Cardiac muscle cell (in vitro differentiated cells and primary cell): Measurements from ENCODE around the gene FRG2B. TPM values are rescaled to one million over a fixed set of nuclear protein-coding genes. Genes with fewer than 3 reads are reported as not detected.

Experiments
- DNase-seq, 2 donors: peaks; one replicate each; pipeline versions ENCODE4 v3.0.0 to v3.0.0-alpha.2; 2010 to 2017; ENCODE audit warnings: low read depth in 1 of 2, low spot score in 1 of 2
- H3K27ac ChIP-seq: fragments of 200-600 bp; sonication (generic); 2 replicates; pipeline ENCODE4 v1.5.1; 2016
- H3K27me3 ChIP-seq: fragments of 200-600 bp; sonication (generic); 2 replicates; pipeline ENCODE4 v1.6.0; 2016; ENCODE audit warnings: control low read depth
- H3K36me3 ChIP-seq: fragments of 200-600 bp; sonication (generic); 2 replicates; pipeline ENCODE4 v1.5.1; 2016; ENCODE audit warnings: control low read depth
- H3K4me1 ChIP-seq: fragments of 200-600 bp; sonication (generic); 2 replicates; pipeline ENCODE4 v1.8.1; 2017; ENCODE audit warnings: low read depth, mild to moderate bottlenecking, mixed run types
- H3K4me3 ChIP-seq: fragments of 200-600 bp; sonication (generic); 2 replicates; pipeline ENCODE4 v1.5.1; 2016; ENCODE audit warnings: mild to moderate bottlenecking
- H3K9me3 ChIP-seq: fragments of 200-600 bp; sonication (generic); 2 replicates; pipeline ENCODE4 v1.5.1; 2017; ENCODE audit warnings: low read depth, mild to moderate bottlenecking, control low read depth
- polyA plus RNA-seq: library from polyadenylated mRNA; unstranded; fragments of >200 nt; fragmentation: Nextera tagmentation; extraction: Ambion mirVana; gene quantifications from 2 replicates; pipeline ENCODE4 v1.2.1, GENCODE V29; 2016
- total RNA-seq: library from RNA; depleted of rRNA; stranded (reverse); fragments of >200 nt; gene quantifications from 2 replicates; pipeline ENCODE4 v1.2.3, GENCODE V29; 2016
- TF ChIP-seq, protein P1 (sequence below): IDR thresholded peaks from 2 replicates; pipeline ENCODE4 v1.5.1; 2012; ENCODE audit warnings: low read depth, mild to moderate bottlenecking, low read length

FRG2B gene
- total and polyA plus RNA-seq, 2 experiments from 2014 or later, result not detected

DNA sequence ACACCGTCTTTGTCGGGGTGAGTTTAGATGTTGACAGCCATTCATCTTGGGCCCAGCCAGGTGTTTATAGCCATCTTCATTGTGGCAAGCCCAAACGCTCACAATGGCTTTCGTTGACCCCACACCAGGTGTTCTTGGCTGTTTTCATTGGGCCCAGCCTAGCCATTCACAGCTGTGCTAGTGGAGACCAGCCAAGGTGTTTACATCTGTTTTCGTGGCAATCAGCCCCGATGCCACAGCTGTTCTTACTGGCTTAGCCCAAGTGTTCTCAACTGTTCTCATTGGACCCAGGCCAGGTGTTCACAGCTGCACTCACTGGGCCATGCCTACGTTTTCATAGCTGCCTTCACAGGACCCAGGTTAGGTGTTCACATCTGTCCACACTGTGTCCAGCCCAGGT, 7.7 kb downstream of the FRG2B start:
- H3K4me3 ChIP-seq, result no peak overlapping the region
- TF ChIP-seq, protein P1, sequence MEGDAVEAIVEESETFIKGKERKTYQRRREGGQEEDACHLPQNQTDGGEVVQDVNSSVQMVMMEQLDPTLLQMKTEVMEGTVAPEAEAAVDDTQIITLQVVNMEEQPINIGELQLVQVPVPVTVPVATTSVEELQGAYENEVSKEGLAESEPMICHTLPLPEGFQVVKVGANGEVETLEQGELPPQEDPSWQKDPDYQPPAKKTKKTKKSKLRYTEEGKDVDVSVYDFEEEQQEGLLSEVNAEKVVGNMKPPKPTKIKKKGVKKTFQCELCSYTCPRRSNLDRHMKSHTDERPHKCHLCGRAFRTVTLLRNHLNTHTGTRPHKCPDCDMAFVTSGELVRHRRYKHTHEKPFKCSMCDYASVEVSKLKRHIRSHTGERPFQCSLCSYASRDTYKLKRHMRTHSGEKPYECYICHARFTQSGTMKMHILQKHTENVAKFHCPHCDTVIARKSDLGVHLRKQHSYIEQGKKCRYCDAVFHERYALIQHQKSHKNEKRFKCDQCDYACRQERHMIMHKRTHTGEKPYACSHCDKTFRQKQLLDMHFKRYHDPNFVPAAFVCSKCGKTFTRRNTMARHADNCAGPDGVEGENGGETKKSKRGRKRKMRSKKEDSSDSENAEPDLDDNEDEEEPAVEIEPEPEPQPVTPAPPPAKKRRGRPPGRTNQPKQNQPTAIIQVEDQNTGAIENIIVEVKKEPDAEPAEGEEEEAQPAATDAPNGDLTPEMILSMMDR, result no peak
- no peaks in the 10 kb centered on the region for H3K27me3 ChIP-seq
- H3K36me3 ChIP-seq, result no peaks in the 10 kb centered on the region
- DNase-seq, result no peak
- H3K27ac ChIP-seq, result no peak overlapping the region
- no peaks in the 10 kb centered on the region for H3K4me1 ChIP-seq
- no peaks in the 10 kb centered on the region for H3K9me3 ChIP-seq

DNA sequence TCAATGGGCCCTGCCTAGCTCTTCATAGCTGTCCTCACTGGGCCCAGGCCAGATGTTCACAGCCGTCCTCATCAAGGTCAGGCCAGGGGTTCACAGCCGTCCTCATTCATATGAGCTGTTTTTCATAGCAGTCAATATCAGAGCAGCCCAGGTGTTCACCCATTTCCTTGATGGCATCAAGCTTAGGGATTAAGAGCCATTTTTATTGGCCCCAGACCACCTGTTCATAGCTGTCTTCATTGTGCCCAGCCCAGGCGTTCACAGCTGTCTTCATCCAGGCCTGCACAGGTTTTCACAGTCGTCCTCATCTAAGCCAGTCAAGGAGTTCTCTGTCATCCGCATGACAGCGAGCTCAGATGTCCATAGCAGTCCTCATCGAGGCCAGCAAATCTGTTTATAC, 9.4 kb downstream of the FRG2B start:
- no peaks in the 10 kb centered on the region for H3K36me3 ChIP-seq
- no peak for DNase-seq
- no peaks in the 10 kb centered on the region for H3K4me1 ChIP-seq
- H3K27me3 ChIP-seq, result no peaks in the 10 kb centered on the region
- TF ChIP-seq, protein P1, result no peak
- H3K4me3 ChIP-seq, result no peak overlapping the region
- no peaks in the 10 kb centered on the region for H3K9me3 ChIP-seq
- no peak overlapping the region for H3K27ac ChIP-seq

DNA sequence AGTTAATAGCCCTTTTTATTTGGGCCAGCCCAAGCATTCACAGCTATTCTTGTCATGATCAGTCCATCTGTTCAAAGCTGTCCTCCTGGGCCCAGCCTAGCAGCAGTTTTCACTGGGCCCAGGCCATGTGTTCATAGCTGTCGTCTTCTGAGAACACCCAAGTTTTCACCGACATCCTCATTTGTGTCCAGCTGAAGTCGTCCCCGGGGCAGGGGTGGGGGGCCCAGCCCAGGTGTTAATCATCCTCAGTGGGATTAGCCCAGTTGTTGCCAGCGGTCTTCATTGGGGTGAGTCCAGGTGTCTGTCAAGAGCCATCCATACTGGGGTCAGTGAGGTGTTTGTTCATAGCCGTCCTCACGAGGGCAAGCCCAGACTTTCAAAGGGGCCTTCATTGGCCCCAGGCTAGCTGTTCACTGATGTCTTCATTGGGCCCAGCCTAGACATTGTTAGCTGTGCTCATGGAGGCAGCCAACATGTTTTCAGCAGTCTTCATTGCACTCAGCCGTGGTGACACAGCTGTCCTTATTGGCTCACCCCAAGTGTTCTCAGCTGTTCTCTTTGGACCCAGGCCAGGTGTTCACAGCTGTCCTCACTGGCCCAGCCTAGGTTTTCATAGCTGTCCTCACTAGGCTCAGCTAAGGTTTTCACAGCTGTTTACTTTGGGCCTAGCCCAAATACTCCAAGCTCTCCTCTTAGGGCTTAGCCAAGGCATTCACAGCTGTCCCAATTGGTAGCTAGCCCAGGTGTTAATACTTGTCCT, 10.0 kb downstream of the FRG2B start:
- no peaks in the 10 kb centered on the region for H3K9me3 ChIP-seq
- H3K4me1 ChIP-seq, result no peaks in the 10 kb centered on the region
- H3K36me3 ChIP-seq, result no peaks in the 10 kb centered on the region
- DNase-seq, result no peak
- TF ChIP-seq, protein P1, result no peak
- H3K4me3 ChIP-seq, result no peak overlapping the region
- H3K27ac ChIP-seq, result no peak overlapping the region
- H3K27me3 ChIP-seq, result no peaks in the 10 kb centered on the region

DNA sequence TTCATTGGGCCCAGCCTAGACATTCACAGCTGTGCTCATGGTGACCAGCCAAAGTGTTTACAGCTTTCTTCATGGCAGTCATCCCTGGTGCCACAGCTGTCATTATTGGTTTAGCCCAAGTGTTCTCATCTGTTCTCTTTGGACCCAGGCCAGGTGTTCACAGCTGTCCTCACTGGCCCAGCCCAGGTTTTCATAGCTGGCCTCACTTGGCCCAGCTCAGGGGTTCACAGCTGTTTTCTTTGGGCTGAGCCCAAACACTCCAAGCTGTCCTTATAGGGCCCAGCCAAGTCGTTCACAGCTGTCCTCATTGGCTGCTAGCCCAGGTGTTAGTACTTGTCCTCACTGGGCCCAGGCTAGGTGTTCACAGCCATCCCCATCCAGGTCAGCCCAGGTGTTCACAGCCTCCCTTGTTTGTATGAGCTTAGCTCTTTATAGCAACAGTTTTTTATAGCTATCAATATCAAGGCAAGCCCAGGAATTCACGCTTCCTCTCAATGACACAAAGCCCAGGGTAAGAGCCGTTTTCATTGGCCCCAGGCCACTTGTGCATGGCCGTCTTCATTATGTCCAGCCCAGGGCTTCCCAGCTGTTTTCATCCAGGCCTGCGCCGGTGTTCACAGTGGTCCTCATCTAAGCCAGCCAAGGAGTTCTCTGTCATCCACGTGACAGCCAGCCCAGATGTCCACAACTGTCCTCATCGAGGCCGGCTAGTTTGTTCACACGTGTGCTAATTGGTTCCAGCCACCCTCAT, 11.6 kb downstream of the FRG2B start:
- no peaks in the 10 kb centered on the region for H3K27me3 ChIP-seq
- H3K36me3 ChIP-seq, result no peaks in the 10 kb centered on the region
- H3K27ac ChIP-seq, result no peak overlapping the region
- no peak for DNase-seq
- no peaks in the 10 kb centered on the region for H3K9me3 ChIP-seq
- H3K4me3 ChIP-seq, result no peak overlapping the region
- no peaks in the 10 kb centered on the region for H3K4me1 ChIP-seq
- TF ChIP-seq, protein P1, result no peak

DNA sequence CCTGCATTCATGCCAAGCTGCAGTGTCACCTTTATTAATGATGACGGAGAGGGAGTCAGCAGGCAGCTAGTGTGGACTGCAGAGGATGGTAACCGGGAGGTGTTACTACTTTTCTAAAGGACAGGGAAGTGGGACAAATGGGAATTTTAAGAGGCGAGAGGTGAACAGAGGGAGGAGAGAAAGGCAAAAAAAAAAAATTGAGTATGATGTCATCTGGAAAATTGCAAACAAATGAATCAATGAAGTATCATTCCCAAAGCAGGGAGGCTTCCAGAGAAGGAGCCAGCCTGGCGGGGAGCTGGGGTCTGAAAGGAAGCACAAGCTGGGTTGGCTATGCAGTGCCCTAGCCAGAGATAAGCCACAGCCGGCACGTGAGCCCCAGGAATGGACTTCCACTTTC, 12.9 kb downstream of the FRG2B start:
- no peaks in the 10 kb centered on the region for H3K9me3 ChIP-seq
- no peak overlapping the region for H3K27ac ChIP-seq
- H3K36me3 ChIP-seq, result no peaks in the 10 kb centered on the region
- DNase-seq, result no peak
- no peaks in the 10 kb centered on the region for H3K27me3 ChIP-seq
- H3K4me1 ChIP-seq, result no peaks in the 10 kb centered on the region
- no peak overlapping the region for H3K4me3 ChIP-seq
- TF ChIP-seq, protein P1, result no peak
